ENCODE results near the gene TKTL2.

DNA sequence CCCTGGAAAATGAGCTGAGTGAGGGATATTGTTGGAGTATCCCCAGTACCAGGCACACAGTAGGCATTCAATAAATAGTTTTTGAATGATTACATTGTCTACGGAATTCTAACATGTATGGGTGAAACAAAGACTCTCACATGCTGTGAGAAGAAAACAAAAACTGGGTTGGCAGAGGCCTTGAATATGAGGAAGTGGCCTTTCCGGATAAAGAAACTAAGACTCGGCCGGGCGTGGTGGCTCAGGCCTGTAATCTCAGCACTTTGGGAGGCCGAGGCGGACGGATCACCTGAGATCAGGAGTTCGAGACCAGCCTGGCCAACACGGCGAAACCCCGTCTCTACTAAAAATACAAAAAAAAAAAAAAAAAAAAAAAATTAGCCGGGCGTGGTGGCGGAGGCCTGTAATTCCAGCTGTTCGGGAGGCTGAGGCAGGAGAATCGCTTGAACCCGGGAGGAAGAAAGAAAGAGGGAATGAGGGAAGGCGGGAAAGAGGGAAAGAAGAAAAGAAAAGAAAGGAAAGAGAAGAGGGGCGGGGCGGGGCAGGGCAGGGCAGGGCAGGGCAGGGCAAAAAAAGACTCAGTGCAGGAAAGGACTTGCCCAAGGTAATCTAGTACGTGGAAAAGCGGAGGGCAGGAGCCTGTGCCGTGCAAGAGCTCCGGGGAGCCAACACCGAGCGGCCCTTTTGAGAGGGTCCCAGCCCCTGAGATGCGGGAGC lies 20.2 kb upstream of the TKTL2 start:
- TF ChIP-seq, protein P1, sequence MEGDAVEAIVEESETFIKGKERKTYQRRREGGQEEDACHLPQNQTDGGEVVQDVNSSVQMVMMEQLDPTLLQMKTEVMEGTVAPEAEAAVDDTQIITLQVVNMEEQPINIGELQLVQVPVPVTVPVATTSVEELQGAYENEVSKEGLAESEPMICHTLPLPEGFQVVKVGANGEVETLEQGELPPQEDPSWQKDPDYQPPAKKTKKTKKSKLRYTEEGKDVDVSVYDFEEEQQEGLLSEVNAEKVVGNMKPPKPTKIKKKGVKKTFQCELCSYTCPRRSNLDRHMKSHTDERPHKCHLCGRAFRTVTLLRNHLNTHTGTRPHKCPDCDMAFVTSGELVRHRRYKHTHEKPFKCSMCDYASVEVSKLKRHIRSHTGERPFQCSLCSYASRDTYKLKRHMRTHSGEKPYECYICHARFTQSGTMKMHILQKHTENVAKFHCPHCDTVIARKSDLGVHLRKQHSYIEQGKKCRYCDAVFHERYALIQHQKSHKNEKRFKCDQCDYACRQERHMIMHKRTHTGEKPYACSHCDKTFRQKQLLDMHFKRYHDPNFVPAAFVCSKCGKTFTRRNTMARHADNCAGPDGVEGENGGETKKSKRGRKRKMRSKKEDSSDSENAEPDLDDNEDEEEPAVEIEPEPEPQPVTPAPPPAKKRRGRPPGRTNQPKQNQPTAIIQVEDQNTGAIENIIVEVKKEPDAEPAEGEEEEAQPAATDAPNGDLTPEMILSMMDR (conservative IDR thresholded peaks at IDR 0.05; ENCODE audit: low read depth, low read length): no peak
- no peak for TF ChIP-seq EZH2 (IDR thresholded peaks at IDR 0.05; ENCODE audit: borderline replicate concordance, low read depth, low read length, poor library complexity, severe bottlenecking)

All from A673 (cell line).